ENCODE measurements around the gene CSTF3.
"Not testable (repeated sequence)": the region's sequence is repeated elsewhere in the genome, so short reads cannot be mapped to it uniquely, and the experiment has no call there.

CSTF3 gene

DNA sequence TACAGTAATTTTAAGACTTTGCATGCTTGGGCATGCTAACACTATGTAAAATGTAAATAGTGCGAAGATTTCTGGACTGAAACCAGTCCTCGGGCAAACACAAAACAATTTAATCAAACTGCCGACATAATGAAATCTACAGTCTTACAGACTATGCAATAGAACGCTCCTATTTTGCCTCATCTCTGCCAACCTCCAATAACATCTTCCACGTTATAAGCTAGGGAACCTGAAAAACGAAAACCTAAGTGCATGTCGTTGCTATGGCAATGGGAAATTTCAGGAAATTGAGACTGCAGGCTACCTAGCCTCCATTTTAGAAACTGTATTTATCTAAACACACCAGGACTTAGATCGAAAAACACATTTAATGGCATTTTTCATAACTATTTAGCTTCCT lies 1.1 kb downstream of the CSTF3 start:
- peak in 1 of 2 donors; percentile 27 for DNase-seq

GRCh38 chr11:33159378-33159867 lies 1.9 kb downstream of the CSTF3 start:
- DNase-seq, result not testable (repeated sequence)

GRCh38 chr11:33158596-33159275 lies 2.5 kb downstream of the CSTF3 start:
- DNase-seq, result no peak

DNA sequence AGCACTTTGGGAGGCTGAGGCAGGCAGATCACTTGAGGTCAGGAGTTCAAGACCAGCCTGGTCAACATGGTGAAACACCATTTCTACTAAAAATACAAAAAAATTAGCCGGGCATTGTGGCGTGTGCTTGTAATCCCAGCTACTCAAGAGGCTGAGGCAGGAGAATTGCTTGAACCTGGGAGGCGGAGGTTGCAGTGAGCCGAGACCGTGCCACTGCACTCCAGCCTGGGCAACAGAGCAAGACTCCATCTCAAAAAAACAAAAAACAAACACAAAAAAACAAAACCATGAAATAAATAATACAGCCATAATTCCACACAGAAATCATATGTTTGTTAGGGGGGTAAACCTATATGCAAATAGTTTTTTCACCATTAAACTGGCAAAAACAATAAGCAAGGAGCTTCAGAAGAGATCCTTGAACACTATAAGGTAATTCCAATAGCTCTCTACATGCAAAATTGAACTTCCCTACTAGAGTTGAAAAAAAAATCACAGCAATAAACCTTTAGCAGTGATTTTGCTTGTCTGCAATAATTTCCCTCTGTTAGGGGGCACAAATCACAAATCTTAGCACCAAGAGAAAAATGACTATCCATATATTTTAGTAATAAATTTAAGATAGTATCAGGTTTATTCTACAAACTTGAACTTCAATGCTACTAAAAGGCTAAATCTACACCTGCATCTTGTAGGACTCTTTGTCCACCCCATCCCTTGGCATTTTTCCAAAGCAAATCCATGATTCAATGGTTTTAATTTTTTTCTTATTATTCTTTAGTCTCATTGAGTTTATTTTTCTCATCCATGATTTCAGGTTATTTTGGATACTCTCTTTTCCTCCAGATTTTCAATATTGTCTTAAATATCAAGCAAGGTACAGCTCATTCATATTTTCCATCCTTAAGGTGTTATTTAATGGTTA lies 3.9 kb downstream of the CSTF3 start:
- no peak for DNase-seq

GRCh38 chr11:33151399-33151798 lies 9.9 kb downstream of the CSTF3 start:
- no peak for DNase-seq

DNA sequence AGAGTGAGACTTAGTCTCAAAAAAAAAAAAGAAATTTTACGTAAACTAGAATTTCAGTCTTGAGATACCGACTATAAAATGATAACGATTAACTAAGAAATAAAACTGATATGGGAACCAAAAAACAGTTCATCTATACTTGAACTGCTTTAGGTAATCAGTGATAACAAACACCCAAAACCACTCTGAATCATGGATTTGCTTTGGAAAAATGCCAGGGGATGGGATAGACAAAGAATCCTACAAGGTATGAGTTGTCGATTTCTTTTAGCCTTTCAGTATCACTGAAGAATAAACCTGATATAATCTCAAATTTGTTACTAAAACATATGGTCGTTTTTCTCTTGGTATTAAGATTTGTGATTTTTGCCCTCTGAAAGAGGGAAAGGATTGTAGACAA lies 13.7 kb downstream of the CSTF3 start:
- DNase-seq, result no peak

DNA sequence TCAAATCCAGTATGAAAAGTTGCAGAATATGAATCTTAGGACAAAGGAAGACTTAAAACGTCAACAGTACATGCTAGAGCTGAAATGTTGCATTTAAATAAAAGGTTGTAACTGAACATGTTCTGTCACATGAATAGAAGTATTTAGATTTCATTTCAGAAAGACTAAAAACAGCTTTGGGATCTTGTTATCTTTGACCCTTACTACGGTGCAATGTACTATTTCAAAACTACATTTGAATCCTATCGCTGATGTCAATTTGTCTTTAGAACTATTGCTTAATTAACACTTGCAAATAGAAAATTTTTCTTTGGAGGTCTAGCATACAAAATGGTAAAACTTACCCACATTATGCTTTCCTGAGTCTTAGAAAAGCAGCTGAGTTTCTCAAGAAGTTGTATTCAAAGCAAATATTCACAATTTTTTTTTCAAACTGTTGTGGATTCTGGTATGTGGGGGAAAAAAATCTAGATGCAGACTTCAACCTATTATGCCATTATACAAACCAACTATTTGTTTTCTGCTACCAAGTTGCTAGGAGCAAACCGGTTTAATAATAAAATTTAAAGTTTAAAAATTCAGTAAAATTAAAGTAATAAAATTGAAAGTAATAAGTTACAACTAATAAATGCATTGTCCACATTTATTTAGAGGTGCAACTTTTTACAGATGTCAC lies 25.4 kb downstream of the CSTF3 start:
- no peak for DNase-seq

GRCh38 chr11:33135216-33135615 lies 26.1 kb downstream of the CSTF3 start:
- no peak for DNase-seq

GRCh38 chr11:33134276-33134675 lies 27.0 kb downstream of the CSTF3 start:
- DNase-seq, result no peak

- DNase-seq, result no peak
Measured at GRCh38 chr11:33133761-33134160, 27.5 kb downstream of the CSTF3 start.

DNA sequence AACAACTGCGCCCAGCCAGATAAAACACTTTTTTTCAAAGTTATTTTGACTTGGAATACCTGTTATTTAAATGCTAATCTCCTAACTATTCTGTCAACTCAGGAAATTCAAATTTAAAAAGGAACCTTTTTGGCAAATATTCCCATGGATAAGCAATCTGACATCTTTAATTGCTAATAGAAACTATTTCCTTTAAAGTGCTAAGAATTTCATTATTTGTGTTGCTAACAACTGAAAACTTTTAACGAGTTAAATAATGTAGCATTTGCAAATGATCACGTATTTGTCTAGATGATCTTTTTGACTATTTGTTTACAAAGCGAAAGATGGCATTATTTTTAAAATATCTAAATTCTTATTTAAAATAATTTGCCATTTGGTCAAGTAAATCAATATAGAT lies 28.8 kb downstream of the CSTF3 start:
- DNase-seq, result no peak

- DNase-seq, result no peak
Measured at GRCh38 chr11:33128739-33129138, 32.5 kb downstream of the CSTF3 start.

DNA sequence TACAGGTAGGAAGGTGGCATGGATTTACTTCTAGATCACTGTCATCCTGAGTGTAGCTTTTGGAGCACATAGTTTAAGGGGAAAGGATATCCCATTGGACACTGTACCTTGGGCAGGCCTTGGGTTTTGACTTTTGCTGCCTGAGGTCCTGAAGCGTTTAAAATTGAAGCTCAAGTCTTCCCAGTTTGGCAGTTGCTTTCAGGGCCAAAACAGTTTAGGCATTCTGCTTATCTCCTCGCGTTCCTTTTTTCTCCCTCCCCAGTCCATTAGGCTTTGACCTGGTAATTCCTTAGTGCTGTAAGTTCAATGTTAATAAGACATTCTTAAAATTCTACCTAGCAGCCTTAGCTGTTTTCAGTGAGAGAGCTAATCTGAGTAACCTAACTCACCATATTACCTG lies 35.7 kb downstream of the CSTF3 start:
- DNase-seq, result no peak

GRCh38 chr11:33125025-33125424 lies 36.3 kb downstream of the CSTF3 start:
- DNase-seq, result no peak

DNA sequence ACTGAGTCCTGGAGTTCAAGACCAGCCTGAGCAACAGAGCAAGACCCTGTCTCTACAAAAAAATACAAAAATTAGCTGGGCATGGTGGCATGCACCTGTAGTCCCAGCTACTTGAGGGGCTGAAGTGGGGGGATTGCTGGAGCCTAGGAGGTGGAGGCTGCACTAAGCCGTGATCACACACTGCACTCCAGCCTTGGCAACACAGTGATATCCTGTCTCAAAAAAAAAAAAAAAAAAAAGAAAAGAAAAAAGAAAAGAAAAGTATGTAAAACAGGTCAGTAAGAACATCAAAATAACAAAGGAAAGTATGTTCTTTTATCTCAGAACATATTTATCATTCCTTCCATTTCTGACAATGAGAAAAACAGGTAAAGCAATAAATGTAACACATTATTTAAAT lies 38.6 kb downstream of the CSTF3 start:
- not testable (repeated sequence) for DNase-seq

GRCh38 chr11:33116535-33116934 lies 44.7 kb downstream of the CSTF3 start:
- no peak for DNase-seq

DNA sequence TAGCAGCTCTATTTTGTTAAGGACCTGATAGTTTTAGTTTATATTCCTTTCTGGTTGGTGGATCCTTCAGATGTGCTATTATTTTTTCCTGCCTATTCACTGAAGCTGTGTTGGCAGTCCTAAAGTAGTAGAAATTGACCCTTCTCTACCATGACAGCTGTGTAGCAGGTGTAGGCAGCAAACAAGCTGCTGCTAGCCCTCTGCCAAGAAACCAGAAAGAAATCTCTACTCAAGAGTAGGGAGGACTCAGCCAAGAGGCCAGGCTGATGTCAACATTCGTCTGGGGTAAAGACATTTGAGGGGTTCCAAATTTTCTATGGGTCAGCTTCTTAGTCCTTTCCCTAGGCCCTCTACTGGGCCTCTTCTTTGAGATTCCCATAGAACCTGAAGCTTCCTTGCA lies 51.2 kb downstream of the CSTF3 start:
- DNase-seq, result no peak

GRCh38 chr11:33109294-33109895 lies 51.9 kb downstream of the CSTF3 start:
- no peak for DNase-seq

DNA sequence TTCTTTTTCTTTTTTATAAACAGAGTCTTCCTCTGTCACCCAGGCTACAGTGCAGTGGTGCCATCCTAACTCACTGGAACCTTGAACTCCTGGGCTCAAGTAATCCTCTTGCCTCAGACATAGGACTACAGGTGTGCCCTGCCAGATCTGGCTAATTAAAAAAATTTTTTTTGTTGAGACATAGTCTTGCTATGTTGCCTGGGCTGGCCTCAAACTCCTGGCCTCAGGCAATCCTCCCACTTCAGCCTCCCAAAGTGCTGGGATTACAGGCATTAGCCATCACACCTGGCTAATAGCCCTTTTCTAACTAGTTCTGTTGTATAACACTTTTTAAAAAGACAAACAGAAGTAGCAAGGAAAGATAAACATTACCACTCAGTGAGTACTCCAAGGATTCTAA lies 57.4 kb downstream of the CSTF3 start:
- DNase-seq, result no peak

- no peak for DNase-seq
Measured at GRCh38 chr11:33094157-33094556, 67.1 kb downstream of the CSTF3 start.

DNA sequence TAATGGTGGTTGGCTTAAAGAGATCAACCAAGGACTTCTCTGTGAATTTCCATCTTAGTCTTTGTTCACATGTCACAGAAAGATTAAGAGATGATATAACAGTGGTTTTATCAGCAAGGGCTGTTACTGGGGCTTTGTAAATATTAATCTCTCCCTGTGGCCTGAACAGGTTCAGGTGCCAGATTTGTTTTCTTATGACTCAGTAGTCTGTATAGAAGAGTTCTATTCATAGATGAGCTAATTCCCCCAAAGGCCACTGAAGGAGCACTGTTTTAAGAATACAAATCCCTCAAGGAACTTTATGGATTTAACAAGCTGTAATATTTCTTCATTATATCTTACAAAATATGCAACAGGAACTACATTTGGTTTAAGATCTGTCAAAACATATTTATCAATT lies 71.5 kb downstream of the CSTF3 start:
- DNase-seq, result no peak

- DNase-seq, result no peak
Measured at GRCh38 chr11:33086017-33086416, 75.3 kb downstream of the CSTF3 start.

DNA sequence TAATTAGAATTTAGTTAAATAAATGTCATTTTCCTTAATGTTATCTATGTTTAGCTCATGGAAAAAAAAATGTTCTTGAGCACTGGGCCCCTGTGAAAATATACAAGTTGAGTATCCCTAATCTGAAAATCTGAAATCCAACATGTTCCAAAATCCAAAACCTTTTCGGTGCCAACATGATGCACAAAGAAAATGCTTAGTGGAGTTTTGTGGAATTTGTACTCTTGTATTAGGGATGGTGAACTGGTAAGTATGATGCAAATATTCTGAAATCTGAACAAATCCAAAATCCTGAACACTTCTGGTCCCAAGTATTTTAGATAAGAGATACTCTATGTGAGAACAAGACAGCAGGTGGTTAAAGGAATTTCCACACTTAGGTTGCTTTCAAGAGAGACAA lies 77.4 kb downstream of the CSTF3 start:
- no peak for DNase-seq

Measured in CD4-positive, alpha-beta T cell treated with Interleukin-1 beta for 1 hour (primary cell).